Measurements from ENCODE around the gene OR4E1.

Gene OR4E1

DNA sequence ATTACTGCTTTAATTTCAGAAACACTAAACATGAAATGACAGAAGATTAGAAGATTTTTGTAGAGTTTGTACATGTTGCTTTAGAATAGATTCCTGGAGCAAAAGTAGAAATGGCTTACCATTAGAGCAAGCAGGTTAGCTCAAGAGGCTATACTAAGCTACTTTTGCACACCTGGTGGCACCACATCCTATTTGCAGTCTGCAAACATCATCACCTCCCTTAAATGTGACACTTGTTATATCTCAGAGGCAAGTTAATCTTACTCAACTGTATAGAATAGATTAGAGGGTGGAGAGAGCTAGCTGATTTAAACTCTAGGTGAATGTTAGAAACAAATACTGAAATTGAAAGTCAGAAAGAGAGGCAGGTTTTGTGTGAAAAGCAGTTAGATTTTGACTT lies 30.7 kb upstream of the OR4E1 start:
- Histone ChIP-seq H3K36me3 (ENCODE audit: insufficient read depth, low read length) (no peaks in the 10 kb centered on the region), H3K9me3 (ENCODE audit: insufficient read depth, low read length, severe bottlenecking) (no peaks in the 10 kb centered on the region), H3K9ac (ENCODE audit: low read depth, low read length) (no peak overlapping the region), H3K27me3 (ENCODE audit: insufficient read depth, low read length, poor library complexity) (peaks cover 27% of the 10 kb centered on the region), H3K79me2 (ENCODE audit: insufficient read depth, low read length) (no peaks in the 10 kb centered on the region), H3K4me2 (ENCODE audit: insufficient read depth, low read length) (no peak overlapping the region), H3K27ac (ENCODE audit: low read length) (no peak overlapping the region), H2AFZ (ENCODE audit: low read depth, low read length) (no peak overlapping the region), H3K4me3 (ENCODE audit: low read depth in 1 of 2, low read length in 2 of 2) (no peak overlapping the region), H4K20me1 (ENCODE audit: insufficient read depth, low read length) (no peaks in the 10 kb centered on the region), H3K4me1 (ENCODE audit: insufficient read depth, low read length) (no peaks in the 10 kb centered on the region)
- ATAC-seq (ENCODE audit: insufficient read depth, low read depth): no peak
- DNase-seq: no peak
- TF ChIP-seq, protein P1, sequence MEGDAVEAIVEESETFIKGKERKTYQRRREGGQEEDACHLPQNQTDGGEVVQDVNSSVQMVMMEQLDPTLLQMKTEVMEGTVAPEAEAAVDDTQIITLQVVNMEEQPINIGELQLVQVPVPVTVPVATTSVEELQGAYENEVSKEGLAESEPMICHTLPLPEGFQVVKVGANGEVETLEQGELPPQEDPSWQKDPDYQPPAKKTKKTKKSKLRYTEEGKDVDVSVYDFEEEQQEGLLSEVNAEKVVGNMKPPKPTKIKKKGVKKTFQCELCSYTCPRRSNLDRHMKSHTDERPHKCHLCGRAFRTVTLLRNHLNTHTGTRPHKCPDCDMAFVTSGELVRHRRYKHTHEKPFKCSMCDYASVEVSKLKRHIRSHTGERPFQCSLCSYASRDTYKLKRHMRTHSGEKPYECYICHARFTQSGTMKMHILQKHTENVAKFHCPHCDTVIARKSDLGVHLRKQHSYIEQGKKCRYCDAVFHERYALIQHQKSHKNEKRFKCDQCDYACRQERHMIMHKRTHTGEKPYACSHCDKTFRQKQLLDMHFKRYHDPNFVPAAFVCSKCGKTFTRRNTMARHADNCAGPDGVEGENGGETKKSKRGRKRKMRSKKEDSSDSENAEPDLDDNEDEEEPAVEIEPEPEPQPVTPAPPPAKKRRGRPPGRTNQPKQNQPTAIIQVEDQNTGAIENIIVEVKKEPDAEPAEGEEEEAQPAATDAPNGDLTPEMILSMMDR (IDR thresholded peaks at IDR 0.05; ENCODE audit: borderline replicate concordance, extremely low read depth, low read length, poor library complexity, severe bottlenecking): no peak
- no peak for TF ChIP-seq EZH2 (IDR thresholded peaks at IDR 0.05; ENCODE audit: borderline replicate concordance, low read depth, low read length, severe bottlenecking)

DNA sequence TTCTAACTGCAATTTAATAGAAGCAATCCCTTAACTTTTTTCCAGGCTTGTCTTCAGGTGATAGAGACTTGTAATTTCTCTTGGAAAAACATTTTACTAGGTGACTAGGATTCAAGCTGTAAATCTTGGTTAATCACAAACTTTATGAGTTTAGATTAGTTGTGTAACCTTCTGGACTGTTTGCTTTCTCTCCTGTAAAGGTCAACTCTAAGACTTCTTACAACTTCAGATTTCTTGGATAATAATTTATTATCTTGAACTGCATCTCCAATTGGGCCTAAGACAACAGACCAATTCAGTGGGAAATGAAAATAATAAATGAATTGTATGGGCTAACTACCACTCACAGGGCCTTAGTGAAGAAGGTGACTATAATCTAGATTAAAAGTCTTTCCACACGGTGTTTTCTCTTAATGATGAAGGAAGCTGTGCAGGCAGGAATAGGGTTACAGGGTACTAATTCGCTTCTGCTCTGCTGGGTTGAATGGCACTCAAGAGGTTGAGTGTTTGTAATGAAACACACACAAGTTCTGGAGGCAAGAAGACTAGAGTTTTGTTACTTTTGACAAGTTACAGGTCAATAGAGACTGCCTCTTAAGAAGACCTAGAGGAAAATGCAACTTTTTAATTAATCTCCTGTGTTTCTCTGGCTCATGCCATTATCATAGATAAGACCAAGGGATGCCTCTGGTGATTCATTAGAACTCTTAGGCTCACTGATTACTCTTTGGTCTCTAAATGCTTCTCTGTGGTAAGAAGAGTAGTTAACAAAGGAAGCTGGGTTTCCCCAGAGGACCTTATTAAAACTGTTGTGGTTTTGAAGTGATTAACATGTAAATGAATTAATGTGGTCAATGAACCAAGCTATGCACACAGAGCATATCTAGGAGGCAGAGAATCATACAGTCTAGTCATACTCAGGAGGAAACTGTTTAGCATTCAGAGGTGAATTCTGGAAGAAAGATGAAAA lies 30.0 kb upstream of the OR4E1 start:
- no peak for ATAC-seq (ENCODE audit: insufficient read depth, low read depth)
- DNase-seq: no peak
- H3K27ac ChIP-seq (ENCODE audit: low read length): no peak overlapping the region
- peaks cover 27% of the 10 kb centered on the region for H3K27me3 ChIP-seq (ENCODE audit: insufficient read depth, low read length, poor library complexity)
- no peak overlapping the region for H3K9ac ChIP-seq (ENCODE audit: low read depth, low read length)
- TF ChIP-seq, protein P1 (IDR thresholded peaks at IDR 0.05; ENCODE audit: borderline replicate concordance, extremely low read depth, low read length, poor library complexity, severe bottlenecking): no peak
- no peak for TF ChIP-seq EZH2 (IDR thresholded peaks at IDR 0.05; ENCODE audit: borderline replicate concordance, low read depth, low read length, severe bottlenecking)
- no peaks in the 10 kb centered on the region for H3K9me3 ChIP-seq (ENCODE audit: insufficient read depth, low read length, severe bottlenecking)
- H2AFZ ChIP-seq (ENCODE audit: low read depth, low read length): no peak overlapping the region
- no peak overlapping the region for H3K4me2 ChIP-seq (ENCODE audit: insufficient read depth, low read length)
- H3K36me3 ChIP-seq (ENCODE audit: insufficient read depth, low read length): no peaks in the 10 kb centered on the region
- H4K20me1 ChIP-seq (ENCODE audit: insufficient read depth, low read length): no peaks in the 10 kb centered on the region
- H3K79me2 ChIP-seq (ENCODE audit: insufficient read depth, low read length): no peaks in the 10 kb centered on the region
- no peak overlapping the region for H3K4me3 ChIP-seq (ENCODE audit: low read depth in 1 of 2, low read length in 2 of 2)
- no peaks in the 10 kb centered on the region for H3K4me1 ChIP-seq (ENCODE audit: insufficient read depth, low read length)

GRCh38 chr14:21702316-21702715 lies 28.7 kb upstream of the OR4E1 start:
- no peak for ATAC-seq (ENCODE audit: insufficient read depth, low read depth)
- H3K4me3 ChIP-seq (ENCODE audit: low read depth in 1 of 2, low read length in 2 of 2): no peak overlapping the region
- H3K36me3 ChIP-seq (ENCODE audit: insufficient read depth, low read length): no peaks in the 10 kb centered on the region
- H3K9ac ChIP-seq (ENCODE audit: low read depth, low read length): no peak overlapping the region
- H3K27me3 ChIP-seq (ENCODE audit: insufficient read depth, low read length, poor library complexity): peaks cover 27% of the 10 kb centered on the region
- no peak overlapping the region for H3K27ac ChIP-seq (ENCODE audit: low read length)
- DNase-seq: no peak
- H2AFZ ChIP-seq (ENCODE audit: low read depth, low read length): no peak overlapping the region
- H3K4me2 ChIP-seq (ENCODE audit: insufficient read depth, low read length): no peak overlapping the region
- no peaks in the 10 kb centered on the region for H3K79me2 ChIP-seq (ENCODE audit: insufficient read depth, low read length)
- H4K20me1 ChIP-seq (ENCODE audit: insufficient read depth, low read length): no peaks in the 10 kb centered on the region
- H3K9me3 ChIP-seq (ENCODE audit: insufficient read depth, low read length, severe bottlenecking): no peaks in the 10 kb centered on the region
- TF ChIP-seq, protein P1 (IDR thresholded peaks at IDR 0.05; ENCODE audit: borderline replicate concordance, extremely low read depth, low read length, poor library complexity, severe bottlenecking): no peak
- no peak for TF ChIP-seq EZH2 (IDR thresholded peaks at IDR 0.05; ENCODE audit: borderline replicate concordance, low read depth, low read length, severe bottlenecking)
- no peaks in the 10 kb centered on the region for H3K4me1 ChIP-seq (ENCODE audit: insufficient read depth, low read length)
